Measurements from ENCODE around the gene SH2D3C.

The SH2D3C gene

DNA sequence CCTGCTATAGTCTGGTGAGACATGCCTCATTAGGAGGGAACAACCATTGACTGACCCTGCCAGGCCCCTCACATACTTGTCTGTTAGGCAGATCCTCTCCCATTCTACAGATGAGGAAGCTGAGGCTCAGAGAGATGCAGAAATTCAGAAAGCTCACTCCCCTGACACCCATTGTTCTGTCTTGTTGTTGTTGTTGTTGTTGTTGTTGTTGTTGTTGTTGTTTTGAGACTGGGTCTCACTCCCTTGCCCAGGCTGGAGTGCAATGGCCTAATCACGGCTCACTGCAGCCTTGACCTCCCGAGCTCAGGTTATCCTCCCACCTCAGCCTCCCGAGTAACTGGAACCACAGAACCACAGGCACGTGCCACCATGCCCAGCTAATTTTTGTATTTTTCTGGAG, 84.8 kb downstream of the SH2D3C start:
- H3K36me3 ChIP-seq (ENCODE audit: control insufficient read depth, low read depth, low read length) = no peaks in the 10 kb centered on the region
- H3K4me3 ChIP-seq (ENCODE audit: low read length) = no peak overlapping the region
- no peaks in the 10 kb centered on the region for H3K4me1 ChIP-seq (ENCODE audit: control insufficient read depth, low read depth, low read length)
- H3K27me3 ChIP-seq (ENCODE audit: control insufficient read depth, insufficient read depth, low read length) = no peaks in the 10 kb centered on the region
- no peaks in the 10 kb centered on the region for H3K9me3 ChIP-seq (ENCODE audit: control insufficient read depth, low read depth, low read length)
- no peak overlapping the region for H3K27ac ChIP-seq (ENCODE audit: low read length)
- no peak overlapping the region for H3K9ac ChIP-seq (ENCODE audit: low read length)

DNA sequence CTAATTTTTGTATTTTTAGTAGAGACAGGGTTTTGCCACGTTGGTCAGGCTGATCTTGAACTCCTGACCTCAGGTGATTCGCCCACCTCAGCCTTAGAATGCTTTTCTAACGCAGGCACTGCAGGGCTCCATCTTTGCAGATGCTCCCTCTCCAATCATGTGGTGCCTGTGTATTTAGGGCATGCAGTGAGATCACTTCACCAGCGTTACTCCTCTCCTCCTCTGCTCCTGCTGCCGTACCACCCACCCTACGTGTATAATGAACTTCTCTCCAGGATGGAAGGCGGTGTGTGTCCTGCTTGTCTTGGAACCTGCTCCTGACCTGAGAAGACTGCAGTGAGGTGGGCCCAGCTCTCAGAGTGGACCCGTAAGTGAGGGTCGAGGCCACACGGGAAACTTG, 85.3 kb downstream of the SH2D3C start:
- Histone ChIP-seq H3K36me3 (ENCODE audit: control insufficient read depth, low read depth, low read length) (no peaks in the 10 kb centered on the region), H3K9ac (ENCODE audit: low read length) (no peak overlapping the region), H3K27ac (ENCODE audit: low read length) (no peak overlapping the region), H3K4me1 (ENCODE audit: control insufficient read depth, low read depth, low read length) (no peaks in the 10 kb centered on the region), H3K27me3 (ENCODE audit: control insufficient read depth, insufficient read depth, low read length) (no peaks in the 10 kb centered on the region), H3K9me3 (ENCODE audit: control insufficient read depth, low read depth, low read length) (no peaks in the 10 kb centered on the region), H3K4me3 (ENCODE audit: low read length) (no peak overlapping the region)

DNA sequence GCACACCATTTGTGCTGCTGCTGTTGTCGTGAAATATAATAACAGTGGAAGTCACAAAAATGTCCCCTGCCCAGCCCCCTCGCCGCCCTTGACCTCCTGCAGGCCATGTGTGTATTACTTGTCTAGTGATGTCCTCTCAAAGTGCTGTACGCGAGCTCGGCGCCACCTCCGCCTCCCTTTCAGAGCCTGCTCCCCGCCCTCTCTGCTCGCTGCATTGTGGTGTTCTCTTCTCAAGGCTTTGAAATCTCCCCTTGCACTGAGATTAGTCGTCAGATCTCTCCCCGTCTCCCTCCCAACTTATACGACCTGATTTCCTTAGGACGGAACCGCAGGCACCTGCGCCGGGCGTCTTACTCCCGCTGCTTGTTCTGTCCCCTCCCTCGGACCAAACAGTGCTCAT, 86.4 kb downstream of the SH2D3C start:
- no peak overlapping the region for H3K9ac ChIP-seq (ENCODE audit: low read length)
- H3K4me3 ChIP-seq (ENCODE audit: low read length) = no peak overlapping the region
- H3K27me3 ChIP-seq (ENCODE audit: control insufficient read depth, insufficient read depth, low read length) = no peaks in the 10 kb centered on the region
- no peaks in the 10 kb centered on the region for H3K4me1 ChIP-seq (ENCODE audit: control insufficient read depth, low read depth, low read length)
- no peaks in the 10 kb centered on the region for H3K36me3 ChIP-seq (ENCODE audit: control insufficient read depth, low read depth, low read length)
- H3K9me3 ChIP-seq (ENCODE audit: control insufficient read depth, low read depth, low read length) = no peaks in the 10 kb centered on the region
- H3K27ac ChIP-seq (ENCODE audit: low read length) = no peak overlapping the region

DNA sequence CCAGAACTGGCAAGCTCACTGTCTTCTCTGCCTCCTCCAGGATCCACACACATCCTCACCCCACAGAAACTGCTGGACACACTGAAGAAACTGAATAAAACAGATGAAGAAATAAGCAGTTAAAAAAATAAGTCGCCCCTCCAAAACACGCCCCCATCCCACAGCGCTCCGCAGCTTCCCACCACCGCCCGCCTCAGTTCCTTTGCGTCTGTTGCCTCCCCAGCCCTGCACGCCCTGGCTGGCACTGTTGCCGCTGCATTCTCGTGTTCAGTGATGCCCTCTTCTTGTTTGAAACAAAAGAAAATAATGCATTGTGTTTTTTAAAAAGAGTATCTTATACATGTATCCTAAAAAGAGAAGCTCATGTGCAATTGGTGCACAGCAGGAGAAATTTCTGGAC, 87.7 kb downstream of the SH2D3C start:
- Histone ChIP-seq H3K27me3 (ENCODE audit: control insufficient read depth, insufficient read depth, low read length) (no peaks in the 10 kb centered on the region), H3K9me3 (ENCODE audit: control insufficient read depth, low read depth, low read length) (no peaks in the 10 kb centered on the region), H3K4me3 (ENCODE audit: low read length) (no peak overlapping the region), H3K4me1 (ENCODE audit: control insufficient read depth, low read depth, low read length) (no peaks in the 10 kb centered on the region), H3K27ac (ENCODE audit: low read length) (no peak overlapping the region), H3K9ac (ENCODE audit: low read length) (no peak overlapping the region), H3K36me3 (ENCODE audit: control insufficient read depth, low read depth, low read length) (no peaks in the 10 kb centered on the region)

DNA sequence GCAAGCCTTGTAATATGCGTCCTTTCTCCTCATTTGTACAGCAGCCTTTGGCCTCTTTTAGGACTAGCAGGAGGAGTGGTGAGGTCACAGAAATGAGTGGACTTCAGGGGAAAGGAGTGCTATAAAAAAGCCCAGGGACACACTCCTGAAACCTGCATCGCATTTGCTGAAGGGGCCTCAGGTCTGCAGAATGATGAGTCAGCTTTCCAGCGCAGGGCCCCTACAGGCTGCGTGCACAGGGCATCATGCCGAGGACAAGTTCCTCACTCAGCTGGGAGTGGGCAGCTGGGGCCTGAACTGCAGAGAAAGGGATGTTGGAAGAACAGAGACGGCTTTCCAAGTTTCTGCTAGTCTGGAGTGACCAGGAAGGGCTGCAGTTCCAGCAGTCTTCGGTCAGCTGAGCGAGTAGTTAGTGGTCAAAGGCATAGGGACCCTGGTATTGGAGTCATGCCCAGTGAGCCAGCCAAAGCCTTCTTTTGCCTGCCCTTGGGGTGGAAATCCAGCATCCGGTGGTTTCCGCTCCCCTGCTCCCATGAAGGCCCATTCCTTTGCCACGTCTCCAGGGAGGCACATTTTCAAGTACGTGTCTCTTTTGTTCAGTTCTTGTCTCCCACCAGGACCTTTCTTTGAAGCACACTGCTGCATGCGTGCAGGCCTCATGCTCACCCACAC, 89.0 kb downstream of the SH2D3C start:
- Histone ChIP-seq H3K9ac (ENCODE audit: low read length) (no peak overlapping the region), H3K27ac (ENCODE audit: low read length) (no peak overlapping the region), H3K4me1 (ENCODE audit: control insufficient read depth, low read depth, low read length) (no peaks in the 10 kb centered on the region), H3K9me3 (ENCODE audit: control insufficient read depth, low read depth, low read length) (no peaks in the 10 kb centered on the region), H3K4me3 (ENCODE audit: low read length) (no peak overlapping the region), H3K27me3 (ENCODE audit: control insufficient read depth, insufficient read depth, low read length) (no peaks in the 10 kb centered on the region), H3K36me3 (ENCODE audit: control insufficient read depth, low read depth, low read length) (no peaks in the 10 kb centered on the region)
